GM12878 (cell line): Measurements from ENCODE around the gene PLCB2. TPM values are rescaled to one million over a fixed set of nuclear protein-coding genes. Genes with fewer than 3 reads are reported as not detected.

Source experiments
- BHLHE40 ChIP-seq, 2 experiments: fragments of 450-650 bp in 1 of 2; IDR thresholded peaks; 2 replicates each; pipeline ENCODE4 v1.6.1; 2011 to 2017; ENCODE audit warnings: low read depth in 2 of 2, borderline replicate concordance in 1 of 2, improper control_type of control experiment in 1 of 2, low read length in 1 of 2, mild to moderate bottlenecking in 1 of 2
- IKZF2 ChIP-seq, 2 experiments: fragments of 450-650 bp; IDR thresholded peaks; 2 replicates each; pipeline ENCODE4 v1.6.1; 2017; ENCODE audit warnings: mild to moderate bottlenecking in 2 of 2, moderate library complexity in 2 of 2
- NR2F1 ChIP-seq: fragments of 450-650 bp; conservative IDR thresholded peaks from 2 replicates; pipeline ENCODE4 v1.6.1; 2017; ENCODE audit warnings: mild to moderate bottlenecking
- SMC3 ChIP-seq: IDR thresholded peaks from 2 replicates; pipeline ENCODE4 v1.6.1; 2011; ENCODE audit warnings: low read length, improper control_type of control experiment, borderline replicate concordance
- TBL1XR1 ChIP-seq: IDR thresholded peaks from 2 replicates; pipeline ENCODE4 v1.6.1; 2012; ENCODE audit warnings: low read depth, low read length, improper control_type of control experiment
- polyA plus RNA-seq, 11 experiments: library from polyadenylated mRNA; depleted of rRNA in 4 of 11; unstranded in 6 of 11; stranded (reverse) in 5 of 11; fragments of >200 nt; fragmentation: Nextera tagmentation in 4 of 11; fragmentation: Illumina TruSeq in 1 of 11; extraction: Ambion mirVana in 4 of 11; extraction: Trizol in 1 of 11; gene quantifications; 1 replicate in 1 of 11; 2 replicates in 10 of 11; pipeline versions ENCODE4 v1.2.1 to v1.2.3, GENCODE V29; 2011 to 2016; ENCODE audit warnings: inconsistent platforms in 2 of 11, missing spikeins in 2 of 11, low read depth in 1 of 11
- total RNA-seq, 4 experiments: library from RNA; depleted of rRNA in 3 of 4; stranded (reverse); fragments of >200 nt in 3 of 4; fragmentation: Illumina TruSeq in 1 of 4; extraction: Trizol in 1 of 4; gene quantifications; 2 replicates each; pipeline versions ENCODE4 v1.2.1 to v1.2.3, GENCODE V29; 2013 to 2021
- TF ChIP-seq, protein P1 (sequence below): fragments of 450-650 bp; formaldehyde crosslinking; IDR thresholded peaks from 2 replicates; pipeline ENCODE4 v1.4.0; 2020; ENCODE audit warnings: mild to moderate bottlenecking, moderate library complexity
- TF ChIP-seq, protein P2 (sequence below): IDR thresholded peaks from 2 replicates; pipeline ENCODE4 v1.6.1; 2012; ENCODE audit warnings: low read depth, low read length, improper control_type of control experiment
- TF ChIP-seq, protein P3 (sequence below): fragments of 150-350 bp; IDR thresholded peaks from 2 replicates; pipeline ENCODE4 v1.6.1; 2014; ENCODE audit warnings: mild to moderate bottlenecking, low read depth, low read length
- TF ChIP-seq, protein P4 (sequence below): fragments of 450-650 bp; IDR thresholded peaks from 2 replicates; pipeline ENCODE4 v1.6.1; 2017; ENCODE audit warnings: mild to moderate bottlenecking
- TF ChIP-seq, protein P5 (sequence below): fragments of 450-650 bp; IDR thresholded peaks from 2 replicates; pipeline ENCODE4 v1.6.1; 2016; ENCODE audit warnings: mild to moderate bottlenecking

The PLCB2 gene
- total and polyA plus RNA-seq, 10 of the 15 experiments (the other 5 are each of a cell fraction or from before 2014, with no cell fraction given), result 1.2 to 39.4 (median 10.7) TPM

DNA sequence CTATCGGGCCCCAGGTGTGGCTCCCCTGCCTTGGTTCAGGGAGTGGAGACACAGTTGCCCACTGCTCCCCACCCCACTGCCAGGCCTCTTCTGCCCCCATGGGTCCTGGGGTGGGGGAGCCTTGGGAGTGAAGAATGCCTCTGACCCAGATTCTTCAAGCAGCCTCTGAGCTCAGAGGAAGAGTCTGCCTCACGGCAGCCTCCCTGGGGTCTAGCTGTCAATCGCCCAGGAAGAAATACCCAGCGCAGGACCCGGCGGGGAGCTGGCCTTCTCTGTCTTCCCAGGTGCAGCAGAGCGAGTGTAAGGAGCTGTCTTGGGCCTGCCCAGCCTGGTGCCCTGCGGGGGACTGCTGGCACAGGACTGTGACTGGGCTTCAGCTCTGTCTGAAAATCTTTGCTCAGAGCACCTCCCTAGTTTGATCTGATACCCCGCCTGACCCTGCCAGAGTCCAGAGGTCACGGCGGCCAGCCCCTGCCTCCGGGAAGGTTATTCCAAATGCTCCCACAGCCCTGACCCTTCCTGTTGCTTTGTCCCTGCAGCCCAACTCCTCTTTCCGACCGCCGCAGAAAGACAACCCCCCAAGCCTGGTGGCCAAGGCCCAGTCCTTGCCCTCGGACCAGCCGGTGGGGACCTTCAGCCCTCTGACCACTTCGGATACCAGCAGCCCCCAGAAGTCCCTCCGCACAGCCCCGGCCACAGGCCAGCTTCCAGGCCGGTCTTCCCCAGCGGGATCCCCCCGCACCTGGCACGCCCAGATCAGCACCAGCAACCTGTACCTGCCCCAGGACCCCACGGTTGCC is 35.9 kb downstream of the PLCB2 start (continued):
- TF ChIP-seq, protein P1, sequence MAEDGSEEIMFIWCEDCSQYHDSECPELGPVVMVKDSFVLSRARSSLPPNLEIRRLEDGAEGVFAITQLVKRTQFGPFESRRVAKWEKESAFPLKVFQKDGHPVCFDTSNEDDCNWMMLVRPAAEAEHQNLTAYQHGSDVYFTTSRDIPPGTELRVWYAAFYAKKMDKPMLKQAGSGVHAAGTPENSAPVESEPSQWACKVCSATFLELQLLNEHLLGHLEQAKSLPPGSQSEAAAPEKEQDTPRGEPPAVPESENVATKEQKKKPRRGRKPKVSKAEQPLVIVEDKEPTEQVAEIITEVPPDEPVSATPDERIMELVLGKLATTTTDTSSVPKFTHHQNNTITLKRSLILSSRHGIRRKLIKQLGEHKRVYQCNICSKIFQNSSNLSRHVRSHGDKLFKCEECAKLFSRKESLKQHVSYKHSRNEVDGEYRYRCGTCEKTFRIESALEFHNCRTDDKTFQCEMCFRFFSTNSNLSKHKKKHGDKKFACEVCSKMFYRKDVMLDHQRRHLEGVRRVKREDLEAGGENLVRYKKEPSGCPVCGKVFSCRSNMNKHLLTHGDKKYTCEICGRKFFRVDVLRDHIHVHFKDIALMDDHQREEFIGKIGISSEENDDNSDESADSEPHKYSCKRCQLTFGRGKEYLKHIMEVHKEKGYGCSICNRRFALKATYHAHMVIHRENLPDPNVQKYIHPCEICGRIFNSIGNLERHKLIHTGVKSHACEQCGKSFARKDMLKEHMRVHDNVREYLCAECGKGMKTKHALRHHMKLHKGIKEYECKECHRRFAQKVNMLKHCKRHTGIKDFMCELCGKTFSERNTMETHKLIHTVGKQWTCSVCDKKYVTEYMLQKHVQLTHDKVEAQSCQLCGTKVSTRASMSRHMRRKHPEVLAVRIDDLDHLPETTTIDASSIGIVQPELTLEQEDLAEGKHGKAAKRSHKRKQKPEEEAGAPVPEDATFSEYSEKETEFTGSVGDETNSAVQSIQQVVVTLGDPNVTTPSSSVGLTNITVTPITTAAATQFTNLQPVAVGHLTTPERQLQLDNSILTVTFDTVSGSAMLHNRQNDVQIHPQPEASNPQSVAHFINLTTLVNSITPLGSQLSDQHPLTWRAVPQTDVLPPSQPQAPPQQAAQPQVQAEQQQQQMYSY (CRISPR knock-in tag), result no peak
- TF ChIP-seq IKZF2 (IDR thresholded peaks at IDR 0.05) (no peak), TBL1XR1 (no peak), BHLHE40 (IDR thresholded peaks at IDR 0.05; ENCODE audit: borderline replicate concordance in 1 of 2, low read depth in 2 of 2, low read length in 1 of 2) (no peak), SMC3 (no peak), NR2F1 (no peak)
- TF ChIP-seq, protein P2, sequence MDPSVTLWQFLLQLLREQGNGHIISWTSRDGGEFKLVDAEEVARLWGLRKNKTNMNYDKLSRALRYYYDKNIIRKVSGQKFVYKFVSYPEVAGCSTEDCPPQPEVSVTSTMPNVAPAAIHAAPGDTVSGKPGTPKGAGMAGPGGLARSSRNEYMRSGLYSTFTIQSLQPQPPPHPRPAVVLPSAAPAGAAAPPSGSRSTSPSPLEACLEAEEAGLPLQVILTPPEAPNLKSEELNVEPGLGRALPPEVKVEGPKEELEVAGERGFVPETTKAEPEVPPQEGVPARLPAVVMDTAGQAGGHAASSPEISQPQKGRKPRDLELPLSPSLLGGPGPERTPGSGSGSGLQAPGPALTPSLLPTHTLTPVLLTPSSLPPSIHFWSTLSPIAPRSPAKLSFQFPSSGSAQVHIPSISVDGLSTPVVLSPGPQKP, result no peak
- TF ChIP-seq, protein P3, sequence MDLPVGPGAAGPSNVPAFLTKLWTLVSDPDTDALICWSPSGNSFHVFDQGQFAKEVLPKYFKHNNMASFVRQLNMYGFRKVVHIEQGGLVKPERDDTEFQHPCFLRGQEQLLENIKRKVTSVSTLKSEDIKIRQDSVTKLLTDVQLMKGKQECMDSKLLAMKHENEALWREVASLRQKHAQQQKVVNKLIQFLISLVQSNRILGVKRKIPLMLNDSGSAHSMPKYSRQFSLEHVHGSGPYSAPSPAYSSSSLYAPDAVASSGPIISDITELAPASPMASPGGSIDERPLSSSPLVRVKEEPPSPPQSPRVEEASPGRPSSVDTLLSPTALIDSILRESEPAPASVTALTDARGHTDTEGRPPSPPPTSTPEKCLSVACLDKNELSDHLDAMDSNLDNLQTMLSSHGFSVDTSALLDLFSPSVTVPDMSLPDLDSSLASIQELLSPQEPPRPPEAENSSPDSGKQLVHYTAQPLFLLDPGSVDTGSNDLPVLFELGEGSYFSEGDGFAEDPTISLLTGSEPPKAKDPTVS, result no peak
- TF ChIP-seq, protein P4, sequence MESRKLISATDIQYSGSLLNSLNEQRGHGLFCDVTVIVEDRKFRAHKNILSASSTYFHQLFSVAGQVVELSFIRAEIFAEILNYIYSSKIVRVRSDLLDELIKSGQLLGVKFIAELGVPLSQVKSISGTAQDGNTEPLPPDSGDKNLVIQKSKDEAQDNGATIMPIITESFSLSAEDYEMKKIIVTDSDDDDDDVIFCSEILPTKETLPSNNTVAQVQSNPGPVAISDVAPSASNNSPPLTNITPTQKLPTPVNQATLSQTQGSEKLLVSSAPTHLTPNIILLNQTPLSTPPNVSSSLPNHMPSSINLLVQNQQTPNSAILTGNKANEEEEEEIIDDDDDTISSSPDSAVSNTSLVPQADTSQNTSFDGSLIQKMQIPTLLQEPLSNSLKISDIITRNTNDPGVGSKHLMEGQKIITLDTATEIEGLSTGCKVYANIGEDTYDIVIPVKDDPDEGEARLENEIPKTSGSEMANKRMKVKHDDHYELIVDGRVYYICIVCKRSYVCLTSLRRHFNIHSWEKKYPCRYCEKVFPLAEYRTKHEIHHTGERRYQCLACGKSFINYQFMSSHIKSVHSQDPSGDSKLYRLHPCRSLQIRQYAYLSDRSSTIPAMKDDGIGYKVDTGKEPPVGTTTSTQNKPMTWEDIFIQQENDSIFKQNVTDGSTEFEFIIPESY, result no peak
- TF ChIP-seq, protein P5, sequence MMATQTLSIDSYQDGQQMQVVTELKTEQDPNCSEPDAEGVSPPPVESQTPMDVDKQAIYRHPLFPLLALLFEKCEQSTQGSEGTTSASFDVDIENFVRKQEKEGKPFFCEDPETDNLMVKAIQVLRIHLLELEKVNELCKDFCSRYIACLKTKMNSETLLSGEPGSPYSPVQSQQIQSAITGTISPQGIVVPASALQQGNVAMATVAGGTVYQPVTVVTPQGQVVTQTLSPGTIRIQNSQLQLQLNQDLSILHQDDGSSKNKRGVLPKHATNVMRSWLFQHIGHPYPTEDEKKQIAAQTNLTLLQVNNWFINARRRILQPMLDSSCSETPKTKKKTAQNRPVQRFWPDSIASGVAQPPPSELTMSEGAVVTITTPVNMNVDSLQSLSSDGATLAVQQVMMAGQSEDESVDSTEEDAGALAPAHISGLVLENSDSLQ, result no peak
